ENCODE results near the gene ETF1.
A peak's percentile ranks its signal among the peaks of the same experiment; 100 is the strongest.

Gene ETF1

DNA sequence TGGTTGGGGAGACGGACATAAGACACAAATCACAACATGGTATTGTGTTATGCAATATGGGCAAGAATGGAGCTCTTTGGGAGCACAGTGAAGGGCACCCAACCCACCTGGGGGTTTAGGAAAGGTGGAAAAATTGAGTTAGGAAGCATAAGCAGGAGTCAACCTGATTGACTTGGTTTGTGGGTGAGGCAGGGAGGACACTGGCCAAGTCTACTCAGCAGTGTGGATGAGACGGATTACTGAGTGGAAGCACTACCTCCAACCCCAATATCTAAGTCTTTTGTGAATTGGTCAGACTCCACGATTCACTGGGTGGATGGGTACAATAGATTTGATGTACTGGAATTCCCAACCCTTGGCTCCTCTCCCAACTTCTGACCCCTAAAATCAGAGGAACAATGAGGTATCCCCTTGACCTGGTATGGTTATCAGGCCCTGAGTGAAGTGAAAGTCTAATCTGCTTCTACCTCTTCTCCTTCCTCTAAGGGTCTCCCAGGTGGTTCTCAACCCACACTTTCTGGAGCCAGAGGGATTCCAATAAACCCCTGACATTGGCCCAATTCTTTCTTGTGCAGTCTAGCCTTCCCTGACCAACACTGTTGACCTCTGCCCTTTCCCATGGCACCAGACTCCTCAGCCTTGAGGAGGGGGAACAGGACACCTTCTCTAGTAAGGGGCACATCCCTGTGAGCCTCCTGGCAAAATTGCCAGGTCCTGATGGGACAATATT, 72.5 kb downstream of the ETF1 start:
- no peak for DNase-seq (ENCODE audit: low read depth)
- TF ChIP-seq, protein P1, sequence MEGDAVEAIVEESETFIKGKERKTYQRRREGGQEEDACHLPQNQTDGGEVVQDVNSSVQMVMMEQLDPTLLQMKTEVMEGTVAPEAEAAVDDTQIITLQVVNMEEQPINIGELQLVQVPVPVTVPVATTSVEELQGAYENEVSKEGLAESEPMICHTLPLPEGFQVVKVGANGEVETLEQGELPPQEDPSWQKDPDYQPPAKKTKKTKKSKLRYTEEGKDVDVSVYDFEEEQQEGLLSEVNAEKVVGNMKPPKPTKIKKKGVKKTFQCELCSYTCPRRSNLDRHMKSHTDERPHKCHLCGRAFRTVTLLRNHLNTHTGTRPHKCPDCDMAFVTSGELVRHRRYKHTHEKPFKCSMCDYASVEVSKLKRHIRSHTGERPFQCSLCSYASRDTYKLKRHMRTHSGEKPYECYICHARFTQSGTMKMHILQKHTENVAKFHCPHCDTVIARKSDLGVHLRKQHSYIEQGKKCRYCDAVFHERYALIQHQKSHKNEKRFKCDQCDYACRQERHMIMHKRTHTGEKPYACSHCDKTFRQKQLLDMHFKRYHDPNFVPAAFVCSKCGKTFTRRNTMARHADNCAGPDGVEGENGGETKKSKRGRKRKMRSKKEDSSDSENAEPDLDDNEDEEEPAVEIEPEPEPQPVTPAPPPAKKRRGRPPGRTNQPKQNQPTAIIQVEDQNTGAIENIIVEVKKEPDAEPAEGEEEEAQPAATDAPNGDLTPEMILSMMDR (conservative IDR thresholded peaks at IDR 0.05; ENCODE audit: low read depth, low read length) = no peak
- no peak overlapping the region for H3K4me3 ChIP-seq (ENCODE audit: low read length)

DNA sequence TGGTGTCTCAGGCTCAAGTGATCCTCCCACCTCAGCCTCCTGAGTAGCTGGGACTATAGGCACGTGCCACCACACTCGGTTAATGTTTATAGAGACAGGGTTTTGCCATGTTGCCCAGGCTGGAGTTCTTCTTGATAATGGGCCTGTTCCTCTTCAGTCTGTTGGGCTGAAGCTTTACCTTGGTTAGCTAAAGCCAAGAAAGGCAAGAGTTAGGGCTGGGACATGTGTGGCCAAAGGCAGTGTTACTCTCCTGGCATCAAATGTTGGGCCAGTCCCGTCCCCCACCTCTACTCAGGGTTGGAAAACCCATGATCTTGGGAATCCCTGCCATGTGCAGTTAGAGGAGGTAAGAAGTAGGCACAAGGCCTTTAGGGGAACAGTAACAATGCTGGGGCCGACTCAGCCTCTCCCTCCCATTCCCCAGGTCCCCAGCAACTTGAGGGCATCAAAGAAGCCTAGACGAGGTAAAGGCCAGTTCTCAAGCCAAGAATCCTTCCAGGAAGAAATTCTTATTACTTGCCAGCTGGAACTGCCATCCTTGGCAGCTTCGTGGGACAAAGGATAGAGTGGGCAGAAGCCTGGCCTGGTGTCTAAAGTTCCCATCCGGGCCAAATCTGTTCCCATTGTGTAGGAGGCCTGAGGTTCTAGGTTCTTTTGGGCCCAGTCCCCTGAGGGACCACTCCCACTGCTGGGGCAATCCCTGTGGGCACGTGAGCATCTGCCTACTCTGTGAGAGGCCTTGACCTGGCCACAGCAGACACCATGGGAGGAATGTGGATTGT, 73.3 kb downstream of the ETF1 start:
- peak; percentile 56 for DNase-seq (ENCODE audit: low read depth)
- TF ChIP-seq, protein P1 (conservative IDR thresholded peaks at IDR 0.05; ENCODE audit: low read depth, low read length) = no peak
- H3K4me3 ChIP-seq (ENCODE audit: low read length) = no peak overlapping the region

DNA sequence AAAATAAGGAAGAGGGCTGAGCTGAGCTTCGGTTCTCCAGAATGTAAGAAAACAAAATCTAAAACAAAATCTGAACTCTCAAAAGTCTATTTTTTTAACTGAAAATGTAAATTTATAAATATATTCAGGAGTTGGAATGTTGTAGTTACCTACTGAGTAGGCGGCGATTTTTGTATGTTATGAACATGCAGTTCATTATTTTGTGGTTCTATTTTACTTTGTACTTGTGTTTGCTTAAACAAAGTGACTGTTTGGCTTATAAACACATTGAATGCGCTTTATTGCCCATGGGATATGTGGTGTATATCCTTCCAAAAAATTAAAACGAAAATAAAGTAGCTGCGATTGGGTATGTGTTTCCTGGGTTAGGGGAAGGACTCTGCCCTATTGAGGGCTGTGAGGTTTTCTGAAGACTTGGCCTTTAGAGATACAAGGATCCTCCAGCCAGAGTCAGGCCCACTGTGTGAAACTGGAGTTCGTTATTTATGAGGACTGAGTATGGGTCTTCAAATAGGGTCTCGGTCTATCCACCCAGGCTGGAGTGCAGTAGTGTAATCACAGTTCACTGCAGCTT, 74.0 kb downstream of the ETF1 start:
- TF ChIP-seq, protein P1 (conservative IDR thresholded peaks at IDR 0.05; ENCODE audit: low read depth, low read length) = no peak
- DNase-seq (ENCODE audit: low read depth) = no peak
- no peak overlapping the region for H3K4me3 ChIP-seq (ENCODE audit: low read length)

DNA sequence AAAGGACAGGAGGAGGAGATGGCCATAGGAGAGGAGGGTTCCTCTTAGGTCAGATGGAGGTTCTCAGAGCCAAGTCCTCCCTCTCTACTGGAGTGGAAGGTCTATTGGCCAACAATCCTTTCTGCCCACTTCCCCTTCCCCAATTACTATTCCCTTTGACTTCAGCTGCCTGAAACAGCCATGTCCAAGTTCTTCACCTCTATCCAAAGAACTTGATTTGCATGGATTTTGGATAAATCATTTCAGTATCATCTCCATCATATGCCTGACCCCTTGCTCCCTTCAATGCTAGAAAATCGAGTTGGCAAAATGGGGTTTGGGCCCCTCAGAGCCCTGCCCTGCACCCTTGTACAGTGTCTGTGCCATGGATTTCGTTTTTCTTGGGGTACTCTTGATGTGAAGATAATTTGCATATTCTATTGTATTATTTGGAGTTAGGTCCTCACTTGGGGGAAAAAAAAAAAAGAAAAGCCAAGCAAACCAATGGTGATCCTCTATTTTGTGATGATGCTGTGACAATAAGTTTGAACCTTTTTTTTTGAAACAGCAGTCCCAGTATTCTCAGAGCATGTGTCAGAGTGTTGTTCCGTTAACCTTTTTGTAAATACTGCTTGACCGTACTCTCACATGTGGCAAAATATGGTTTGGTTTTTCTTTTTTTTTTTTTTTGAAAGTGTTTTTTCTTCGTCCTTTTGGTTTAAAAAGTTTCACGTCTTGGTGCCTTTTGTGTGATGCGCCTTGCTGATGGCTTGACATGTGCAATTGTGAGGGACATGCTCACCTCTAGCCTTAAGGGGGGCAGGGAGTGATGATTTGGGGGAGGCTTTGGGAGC, 74.7 kb downstream of the ETF1 start:
- DNase-seq (ENCODE audit: low read depth) = no peak
- peak overlapping the region; percentile 91 for H3K4me3 ChIP-seq (ENCODE audit: low read length)
- TF ChIP-seq, protein P1 (conservative IDR thresholded peaks at IDR 0.05; ENCODE audit: low read depth, low read length) = no peak

DNA sequence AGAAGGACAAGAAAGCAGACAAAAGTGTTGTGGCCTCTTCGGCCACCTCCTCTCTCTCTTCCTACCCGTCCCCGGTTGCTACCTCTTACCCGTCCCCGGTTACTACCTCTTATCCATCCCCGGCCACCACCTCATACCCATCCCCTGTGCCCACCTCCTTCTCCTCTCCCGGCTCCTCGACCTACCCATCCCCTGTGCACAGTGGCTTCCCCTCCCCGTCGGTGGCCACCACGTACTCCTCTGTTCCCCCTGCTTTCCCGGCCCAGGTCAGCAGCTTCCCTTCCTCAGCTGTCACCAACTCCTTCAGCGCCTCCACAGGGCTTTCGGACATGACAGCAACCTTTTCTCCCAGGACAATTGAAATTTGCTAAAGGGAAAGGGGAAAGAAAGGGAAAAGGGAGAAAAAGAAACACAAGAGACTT, 75.3 kb downstream of the ETF1 start:
- peak overlapping the region; percentile 91 for H3K4me3 ChIP-seq (ENCODE audit: low read length)
- TF ChIP-seq, protein P1 (conservative IDR thresholded peaks at IDR 0.05; ENCODE audit: low read depth, low read length) = no peak
- no peak for DNase-seq (ENCODE audit: low read depth)

DNA sequence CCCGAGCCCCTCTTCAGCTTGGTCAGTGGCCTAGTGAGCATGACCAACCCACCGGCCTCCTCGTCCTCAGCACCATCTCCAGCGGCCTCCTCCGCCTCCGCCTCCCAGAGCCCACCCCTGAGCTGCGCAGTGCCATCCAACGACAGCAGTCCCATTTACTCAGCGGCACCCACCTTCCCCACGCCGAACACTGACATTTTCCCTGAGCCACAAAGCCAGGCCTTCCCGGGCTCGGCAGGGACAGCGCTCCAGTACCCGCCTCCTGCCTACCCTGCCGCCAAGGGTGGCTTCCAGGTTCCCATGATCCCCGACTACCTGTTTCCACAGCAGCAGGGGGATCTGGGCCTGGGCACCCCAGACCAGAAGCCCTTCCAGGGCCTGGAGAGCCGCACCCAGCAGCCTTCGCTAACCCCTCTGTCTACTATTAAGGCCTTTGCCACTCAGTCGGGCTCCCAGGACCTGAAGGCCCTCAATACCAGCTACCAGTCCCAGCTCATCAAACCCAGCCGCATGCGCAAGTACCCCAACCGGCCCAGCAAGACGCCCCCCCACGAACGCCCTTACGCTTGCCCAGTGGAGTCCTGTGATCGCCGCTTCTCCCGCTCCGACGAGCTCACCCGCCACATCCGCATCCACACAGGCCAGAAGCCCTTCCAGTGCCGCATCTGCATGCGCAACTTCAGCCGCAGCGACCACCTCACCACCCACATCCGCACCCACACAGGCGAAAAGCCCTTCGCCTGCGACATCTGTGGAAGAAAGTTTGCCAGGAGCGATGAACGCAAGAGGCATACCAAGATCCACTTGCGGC, 75.9 kb downstream of the ETF1 start:
- DNase-seq (ENCODE audit: low read depth) = no peak
- H3K4me3 ChIP-seq (ENCODE audit: low read length) = peak overlapping the region; percentile 91
- TF ChIP-seq, protein P1 (conservative IDR thresholded peaks at IDR 0.05; ENCODE audit: low read depth, low read length) = no peak
